GM18505 (cell line): ENCODE measurements around the gene ETS1.
A peak's percentile ranks its signal among the peaks of the same experiment; 100 is the strongest.

Experiments
- ATAC-seq: cut with Tn5 transposase; IDR thresholded peaks from one replicate; pipeline ENCODE4 v1.9.1; 2021; ENCODE audit not compliant: unreplicated experiment
- POLR2A ChIP-seq: IDR thresholded peaks from 4 replicates; pipeline ENCODE4 v1.6.1; 2011; ENCODE audit warnings: borderline replicate concordance; ENCODE audit not compliant: insufficient read depth, insufficient read length; ENCODE audit errors: extremely low read depth

Gene ETS1

DNA sequence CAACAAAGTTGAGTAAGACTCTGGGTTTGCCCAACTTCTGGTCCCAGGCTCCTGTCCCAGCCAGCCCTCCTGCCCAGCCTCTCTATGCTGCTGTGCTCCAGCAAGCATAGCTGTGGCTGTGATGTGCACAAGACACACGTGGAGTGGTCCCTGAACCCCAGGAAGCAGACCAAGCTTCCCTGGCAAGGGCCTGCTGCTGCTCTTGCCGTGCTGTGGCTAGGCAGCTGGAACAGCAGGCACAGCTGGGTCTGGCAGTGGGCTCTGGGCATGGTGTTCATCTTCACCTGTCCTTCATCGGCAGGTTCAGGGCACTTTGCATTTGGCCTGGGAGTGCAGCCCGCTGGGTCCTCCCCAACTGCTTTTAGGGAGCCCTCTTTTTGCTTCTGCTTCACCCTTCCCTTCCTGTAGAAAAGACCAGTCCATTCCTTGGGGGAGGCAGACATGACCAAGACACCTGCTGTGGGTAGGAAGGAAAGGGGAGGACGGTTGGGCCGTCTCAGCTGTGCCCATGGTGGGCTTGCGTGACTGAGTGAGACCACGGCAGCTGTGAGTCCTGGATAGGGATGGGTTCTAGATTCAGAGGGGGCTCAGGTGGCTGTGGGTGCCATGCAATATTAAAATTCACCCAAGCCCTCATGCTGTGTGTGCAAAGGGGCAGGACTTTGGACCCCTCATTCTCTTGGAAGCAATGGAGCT, 26.1 kb upstream of the ETS1 start:
- no peak for TF ChIP-seq POLR2A
- ATAC-seq: no peak

GRCh38 chr11:128610721-128611617, 23.6 kb upstream of the ETS1 start:
- TF ChIP-seq POLR2A: peak; percentile 67
- ATAC-seq: peak; percentile 89

DNA sequence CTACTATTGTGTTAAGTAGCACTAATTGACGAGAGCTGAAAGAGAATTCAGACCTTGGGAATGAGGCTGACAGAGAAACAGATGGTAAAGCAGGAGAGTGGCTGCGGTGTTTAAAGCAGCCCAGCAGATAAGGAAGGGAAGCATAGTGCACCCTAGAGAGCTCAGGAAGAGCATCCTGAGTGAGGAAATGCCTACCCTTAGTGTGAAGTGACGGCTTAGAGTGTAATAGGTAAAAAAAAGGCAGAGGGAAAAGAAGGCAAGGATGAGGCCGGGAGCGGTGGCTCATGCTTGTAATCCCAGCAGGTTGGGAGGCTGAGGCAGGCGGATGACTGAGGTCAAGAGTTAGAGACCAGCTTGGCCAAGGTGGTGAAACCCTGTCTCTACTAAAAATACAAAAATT, 22.4 kb upstream of the ETS1 start:
- no peak for TF ChIP-seq POLR2A
- no peak for ATAC-seq

DNA sequence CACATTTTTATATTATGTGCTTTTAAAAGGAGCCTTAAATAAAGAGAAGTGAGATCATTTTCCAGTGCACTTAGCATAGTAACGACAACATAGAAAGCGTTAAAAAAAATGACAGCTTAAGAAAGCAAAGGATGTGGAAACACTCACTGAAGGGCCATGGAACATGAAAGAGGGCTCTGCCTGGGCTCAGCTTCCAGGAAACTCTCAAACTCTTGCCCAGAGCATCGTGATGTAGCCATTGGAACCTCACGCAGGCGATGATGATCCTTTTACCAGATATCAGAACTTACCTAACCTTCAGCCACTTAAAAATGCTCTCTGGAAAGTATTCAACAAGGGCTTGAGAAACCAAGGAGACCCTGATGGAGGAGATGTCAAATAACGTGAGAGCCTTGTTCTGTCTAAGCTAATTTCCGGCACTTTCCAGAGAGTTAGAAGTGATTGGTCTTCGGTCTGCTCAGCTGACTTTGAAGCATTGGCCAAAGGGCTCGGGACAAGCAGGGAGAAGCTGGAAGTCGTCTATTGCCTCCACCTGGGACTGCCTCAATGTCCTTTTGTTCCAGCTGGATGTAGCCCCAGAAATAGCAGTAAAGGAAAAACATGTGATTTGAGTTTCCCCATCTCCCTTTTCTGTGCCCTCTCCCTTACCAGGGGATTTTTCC, 21.5 kb upstream of the ETS1 start:
- no peak for ATAC-seq
- no peak for TF ChIP-seq POLR2A

DNA sequence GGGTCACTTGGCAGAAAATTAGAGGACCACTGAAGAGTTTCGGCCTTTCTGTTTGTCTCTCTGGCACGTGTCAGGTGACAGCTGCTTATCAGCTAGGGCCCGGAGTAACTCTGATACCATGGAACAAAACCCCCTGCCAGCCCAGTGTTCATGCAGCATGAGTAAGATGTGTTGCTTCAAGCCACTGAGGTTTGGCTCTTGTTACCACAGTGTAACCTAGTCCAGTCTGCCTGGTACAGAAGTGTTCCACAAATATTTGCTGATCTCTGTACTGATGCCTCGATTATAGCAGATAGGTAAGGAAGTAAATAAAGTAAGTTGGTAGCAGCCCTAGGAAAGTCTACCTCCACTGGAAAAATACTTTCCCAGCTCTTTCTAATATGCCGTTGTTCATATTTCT, 20.5 kb upstream of the ETS1 start:
- no peak for TF ChIP-seq POLR2A
- ATAC-seq: no peak

DNA sequence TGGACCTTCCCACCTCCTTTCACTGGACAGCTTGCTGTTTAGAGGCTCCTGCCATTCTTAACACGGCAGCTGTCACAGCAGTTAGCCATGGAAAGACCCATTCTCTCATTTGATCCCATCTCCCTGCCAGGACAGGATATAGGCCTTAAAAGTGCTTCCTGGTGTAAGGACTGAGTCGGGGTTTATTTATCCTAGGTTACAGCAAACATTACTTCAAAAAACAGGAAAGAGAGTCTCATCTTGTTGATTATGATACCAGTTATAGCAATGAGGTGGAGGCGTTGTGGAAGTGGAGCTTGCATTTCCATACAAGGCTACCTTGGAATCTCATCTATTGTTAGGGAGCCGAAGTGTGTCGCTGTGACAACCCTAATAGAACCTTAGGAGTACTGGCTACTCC, 17.4 kb upstream of the ETS1 start:
- TF ChIP-seq POLR2A: no peak
- ATAC-seq: no peak

- no peak for TF ChIP-seq POLR2A
- ATAC-seq: no peak
Observed at GRCh38 chr11:128603752-128604414, 16.5 kb upstream of the ETS1 start.

GRCh38 chr11:128603003-128603696, 15.8 kb upstream of the ETS1 start:
- TF ChIP-seq POLR2A: no peak
- ATAC-seq: no peak

DNA sequence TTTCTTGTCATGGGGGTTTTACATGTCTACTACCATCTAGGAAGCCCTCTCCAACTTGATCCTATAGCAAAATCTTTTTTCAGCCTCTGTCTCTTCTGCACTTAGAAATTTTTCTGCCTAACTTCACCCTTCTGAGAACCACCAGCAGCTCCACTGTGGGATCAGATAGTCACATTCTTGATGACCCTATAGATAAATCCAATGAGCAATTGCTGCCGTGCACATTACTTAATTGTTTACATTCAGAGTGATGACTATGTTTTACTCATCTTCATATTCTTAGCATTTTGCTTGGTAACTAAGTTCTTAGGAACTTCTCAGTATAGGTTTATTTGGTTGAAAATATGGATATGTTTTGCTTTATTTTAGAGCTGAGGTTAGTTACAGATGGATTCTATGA, 12.4 kb upstream of the ETS1 start:
- TF ChIP-seq POLR2A: no peak
- ATAC-seq: no peak

GRCh38 chr11:128598506-128599150, 11.3 kb upstream of the ETS1 start:
- ATAC-seq: no peak
- no peak for TF ChIP-seq POLR2A

DNA sequence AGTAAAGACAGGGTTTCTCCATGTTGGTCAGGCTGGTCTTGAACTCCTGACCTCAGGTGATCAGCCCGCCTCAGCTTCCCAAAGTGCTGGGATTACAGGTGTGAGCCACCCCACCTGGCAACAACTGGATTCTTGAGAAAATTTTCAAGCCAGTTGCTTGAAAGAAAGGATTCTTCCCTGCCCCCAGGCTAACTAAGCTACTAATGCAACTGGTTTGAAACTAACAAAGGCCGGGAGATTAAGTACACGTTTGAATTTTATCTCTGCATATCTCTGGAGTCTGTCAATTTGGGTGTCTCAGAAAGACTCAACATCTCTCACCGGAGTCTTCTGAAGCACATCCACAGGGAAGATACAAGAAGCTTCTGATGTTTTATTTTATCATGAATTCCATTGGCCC, 10.7 kb upstream of the ETS1 start:
- no peak for ATAC-seq
- no peak for TF ChIP-seq POLR2A

- ATAC-seq: no peak
Observed at GRCh38 chr11:128597209-128597608, 9.9 kb upstream of the ETS1 start.

DNA sequence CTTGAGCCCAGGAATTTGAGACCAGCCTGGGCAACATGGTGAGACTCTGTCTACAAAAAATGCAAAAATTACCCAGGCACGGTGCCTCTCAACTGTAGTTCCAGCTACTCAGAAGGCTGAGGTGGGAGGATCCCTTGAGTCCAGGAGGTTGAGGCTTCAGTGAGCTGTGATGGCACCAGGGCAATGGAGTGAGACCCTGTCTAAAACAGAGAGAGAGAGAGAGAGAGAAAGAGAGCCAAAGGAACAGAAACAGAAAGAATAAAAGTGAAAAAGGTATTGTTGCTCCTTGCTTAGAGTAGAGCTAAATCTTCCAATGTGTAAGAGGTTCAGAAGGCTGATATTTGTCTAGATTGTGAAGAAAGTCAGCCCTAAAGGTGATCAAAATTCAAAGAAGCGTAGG, 8.9 kb upstream of the ETS1 start:
- ATAC-seq: no peak
- TF ChIP-seq POLR2A: no peak

More at GRCh38 chr11:128597209-128597608, 9.9 kb upstream of the ETS1 start:
- TF ChIP-seq POLR2A: no peak

DNA sequence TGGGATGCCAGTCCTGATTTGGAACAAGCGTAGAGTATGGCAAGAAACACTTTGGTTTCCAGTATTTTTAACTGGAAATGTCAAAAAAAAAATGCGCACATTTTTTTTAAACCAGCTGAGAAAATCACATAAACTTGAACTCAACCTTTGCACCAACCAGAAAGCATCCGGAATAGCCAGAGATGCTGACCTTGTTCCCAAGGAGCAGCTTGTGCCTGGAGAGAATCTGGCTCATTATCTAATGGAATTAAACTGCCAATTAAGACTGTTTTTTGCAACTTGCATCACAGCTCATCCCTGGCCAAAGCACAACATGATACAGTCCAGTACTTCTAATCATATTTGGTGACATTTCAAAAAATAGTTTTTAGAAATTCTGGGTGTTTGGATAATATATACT, 8.4 kb upstream of the ETS1 start:
- TF ChIP-seq POLR2A: no peak
- ATAC-seq: no peak
